RKO (cell line): ENCODE data around the gene SPI1.

Experiments used
- DNase-seq: peaks from one replicate; pipeline ENCODE4 v3.0.0-alpha.2; 2016; ENCODE audit warnings: low spot score

The SPI1 gene

GRCh38 chr11:47406896-47407745 lies 28.8 kb upstream of the SPI1 start:
- no peak for DNase-seq

- no peak for DNase-seq
These were observed 25.2 kb upstream of the SPI1 start for GRCh38 chr11:47403571-47403970.

- DNase-seq = no peak
These were observed 24.8 kb upstream of the SPI1 start for GRCh38 chr11:47403135-47403534.

GRCh38 chr11:47400768-47401279 lies 22.5 kb upstream of the SPI1 start:
- DNase-seq = no peak

GRCh38 chr11:47399860-47400767 lies 21.8 kb upstream of the SPI1 start:
- no peak for DNase-seq

- DNase-seq = no peak
These were observed 20.2 kb upstream of the SPI1 start for GRCh38 chr11:47398551-47398950.

- no peak for DNase-seq
These were observed 19.7 kb upstream of the SPI1 start for GRCh38 chr11:47398011-47398410.

GRCh38 chr11:47396049-47396320 lies 17.6 kb upstream of the SPI1 start:
- DNase-seq = no peak

- no peak for DNase-seq
These were observed 17.1 kb upstream of the SPI1 start for GRCh38 chr11:47395223-47396048.

GRCh38 chr11:47394322-47395222 lies 16.2 kb upstream of the SPI1 start:
- DNase-seq = no peak

GRCh38 chr11:47394050-47394321 lies 15.6 kb upstream of the SPI1 start:
- DNase-seq = no peak

GRCh38 chr11:47393163-47394049 lies 15.1 kb upstream of the SPI1 start:
- no peak for DNase-seq

GRCh38 chr11:47392546-47393162 lies 14.3 kb upstream of the SPI1 start:
- no peak for DNase-seq

- no peak for DNase-seq
These were observed 13.5 kb upstream of the SPI1 start for GRCh38 chr11:47391711-47392432.

GRCh38 chr11:47391077-47391583 lies 12.8 kb upstream of the SPI1 start:
- DNase-seq = no peak

GRCh38 chr11:47390422-47390760 lies 12.0 kb upstream of the SPI1 start:
- DNase-seq = no peak

GRCh38 chr11:47389577-47390421 lies 11.5 kb upstream of the SPI1 start:
- DNase-seq = no peak
